HG03066 (cell line): ENCODE results near the gene NEURL1B.

Source experiments
- ATAC-seq: cut with Tn5 transposase; IDR thresholded peaks from one replicate; pipeline ENCODE4 v1.9.1; 2021; ENCODE audit warnings: low read depth; ENCODE audit not compliant: unreplicated experiment

NEURL1B gene

DNA sequence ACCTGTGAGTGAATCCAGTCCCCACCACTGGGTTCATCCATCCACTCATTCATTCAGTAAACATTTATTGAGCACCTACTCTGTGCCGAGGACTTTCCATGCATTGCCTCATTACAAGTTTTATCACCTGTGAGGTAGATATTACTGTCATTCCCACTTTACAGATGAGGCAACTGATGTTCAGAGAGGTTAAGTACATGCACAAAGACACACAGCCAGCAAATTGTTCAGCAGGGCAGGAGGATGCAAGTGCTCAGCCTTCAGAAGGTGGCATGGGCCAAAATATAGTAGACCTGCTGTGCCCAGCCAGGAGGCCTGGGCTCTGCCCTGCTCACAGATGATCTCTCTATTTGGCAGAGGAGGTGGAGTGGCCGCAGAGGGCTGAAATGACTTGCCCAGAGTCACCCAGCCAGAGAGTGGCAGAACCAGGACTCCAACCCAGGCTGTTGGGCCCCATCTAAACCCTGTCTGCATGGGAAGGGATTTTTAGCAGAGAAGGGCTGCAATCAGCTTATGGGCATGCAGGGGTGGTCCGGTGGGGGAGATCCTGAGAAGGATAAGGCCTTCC is 7.6 kb upstream of the NEURL1B start:
- ATAC-seq = no peak

DNA sequence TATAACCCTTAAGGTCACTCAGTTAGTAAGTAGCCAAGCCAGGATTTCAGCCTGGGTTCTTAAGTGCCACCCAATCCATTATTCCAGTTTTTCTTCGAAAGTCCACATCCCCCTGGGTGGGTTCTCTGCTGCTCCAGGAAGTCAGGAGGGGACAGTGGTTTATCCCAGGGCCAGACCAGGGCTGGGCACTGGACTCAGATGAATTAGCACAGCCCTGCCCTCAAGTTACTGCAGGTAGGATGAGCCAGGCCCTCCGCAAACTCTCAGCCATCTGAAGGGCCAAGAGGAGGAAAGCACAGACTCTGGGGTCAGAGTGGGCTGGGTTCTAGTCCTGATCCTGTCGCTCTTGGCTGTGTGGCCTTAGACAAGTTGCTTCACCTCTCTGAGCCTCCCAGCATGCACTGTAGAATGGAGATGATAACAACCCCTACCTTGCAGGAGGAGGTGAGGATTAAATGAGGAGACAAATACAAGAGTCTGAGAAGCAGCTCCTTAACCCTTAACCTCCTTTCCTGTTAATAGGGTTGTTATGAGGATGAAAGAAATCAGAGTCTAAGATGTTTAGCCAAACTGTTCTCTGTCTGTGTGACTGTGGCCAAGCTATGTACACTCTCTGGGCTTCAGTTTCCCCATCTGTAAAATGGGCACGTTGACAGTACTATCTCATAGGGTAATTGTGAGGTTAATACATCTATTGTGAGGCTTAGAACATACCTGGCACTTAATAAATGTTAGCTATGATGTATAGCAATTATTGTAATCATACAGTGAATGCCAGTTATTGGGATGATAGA is 6.8 kb upstream of the NEURL1B start:
- ATAC-seq = no peak

DNA sequence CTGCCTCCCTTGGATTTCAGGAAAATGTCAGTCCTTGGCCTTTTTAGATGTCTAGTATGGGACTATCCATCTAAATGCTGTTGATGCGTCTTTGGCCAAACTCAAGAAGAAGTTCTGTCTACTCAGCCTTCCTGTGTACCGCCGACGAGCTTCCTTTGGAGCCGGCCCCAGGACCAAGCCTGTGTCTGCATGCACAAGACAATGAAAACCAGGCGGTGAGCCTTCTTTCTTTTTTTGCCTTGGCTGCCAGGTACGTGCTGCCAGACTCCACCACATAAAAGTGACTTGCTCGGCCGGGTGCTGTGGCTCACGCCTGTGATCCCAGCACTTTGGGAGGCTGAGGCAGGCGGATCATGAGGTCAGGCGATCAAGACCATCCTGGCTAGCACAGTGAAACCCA is 6.0 kb upstream of the NEURL1B start:
- no peak for ATAC-seq

DNA sequence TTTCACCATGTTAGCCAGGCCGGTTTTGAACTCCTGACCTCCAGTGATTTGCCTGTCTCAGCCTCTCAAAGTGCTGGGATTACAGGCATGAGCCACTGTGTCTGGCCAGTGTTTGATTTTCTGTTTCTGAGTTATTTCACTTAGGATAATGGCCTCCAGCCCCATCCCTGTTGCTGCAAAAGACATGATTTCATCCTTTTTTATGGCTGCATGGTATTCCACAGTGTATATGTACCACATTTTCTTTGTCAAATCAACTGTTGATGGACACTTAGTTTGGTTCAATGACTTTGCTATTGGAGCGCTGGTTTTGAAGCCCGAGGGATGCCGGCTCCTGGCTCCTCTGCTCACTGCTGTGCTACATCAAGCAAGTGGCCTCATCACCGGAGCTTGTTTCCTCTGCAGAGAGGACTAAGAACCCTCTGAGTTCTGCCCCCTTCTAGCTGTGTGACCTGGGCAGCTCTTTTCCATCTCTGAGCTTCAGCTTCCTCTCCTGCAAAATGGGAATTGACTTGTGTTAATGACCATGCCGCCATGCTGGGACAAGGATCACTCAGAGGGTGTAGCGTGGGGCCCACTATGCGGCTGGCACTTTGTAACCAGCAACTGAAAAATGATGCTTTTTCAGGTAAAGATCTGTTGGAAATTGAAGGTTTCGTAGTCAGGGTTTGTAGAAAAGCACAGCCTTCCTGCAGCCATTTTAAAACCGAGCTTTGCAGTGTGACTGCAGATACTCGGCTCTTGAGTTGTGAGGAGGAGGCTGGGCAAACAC is 4.6 kb upstream of the NEURL1B start:
- ATAC-seq = no peak

GRCh38 chr5:172637110-172637580 is 3.9 kb upstream of the NEURL1B start:
- no peak for ATAC-seq

GRCh38 chr5:172637740-172638139 is 3.3 kb upstream of the NEURL1B start:
- ATAC-seq = no peak

GRCh38 chr5:172638209-172638768 is 2.8 kb upstream of the NEURL1B start:
- ATAC-seq = no peak

GRCh38 chr5:172640139-172640538 is 924 bp upstream of the NEURL1B start:
- ATAC-seq = no peak

- no peak for ATAC-seq
Observed at GRCh38 chr5:172641359-172642050, 442 bp downstream of the NEURL1B start.

DNA sequence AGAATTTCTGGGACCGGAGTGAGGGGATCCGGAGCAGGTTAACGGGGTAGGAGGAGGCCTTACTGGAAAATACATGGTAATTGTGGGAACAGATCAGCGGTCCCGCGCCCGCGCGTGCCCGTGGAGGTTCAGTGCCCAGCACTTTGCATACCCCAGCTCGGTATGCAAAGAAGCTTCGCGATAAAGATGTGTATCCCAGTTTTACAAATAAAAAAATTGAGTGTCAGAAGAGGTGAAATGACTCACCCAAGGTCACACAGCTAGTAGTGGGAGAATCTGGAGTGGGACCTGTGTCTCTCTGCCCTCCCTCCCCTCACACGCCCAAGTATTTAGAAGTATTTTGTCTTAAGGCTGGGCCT is 967 bp downstream of the NEURL1B start:
- no peak for ATAC-seq

DNA sequence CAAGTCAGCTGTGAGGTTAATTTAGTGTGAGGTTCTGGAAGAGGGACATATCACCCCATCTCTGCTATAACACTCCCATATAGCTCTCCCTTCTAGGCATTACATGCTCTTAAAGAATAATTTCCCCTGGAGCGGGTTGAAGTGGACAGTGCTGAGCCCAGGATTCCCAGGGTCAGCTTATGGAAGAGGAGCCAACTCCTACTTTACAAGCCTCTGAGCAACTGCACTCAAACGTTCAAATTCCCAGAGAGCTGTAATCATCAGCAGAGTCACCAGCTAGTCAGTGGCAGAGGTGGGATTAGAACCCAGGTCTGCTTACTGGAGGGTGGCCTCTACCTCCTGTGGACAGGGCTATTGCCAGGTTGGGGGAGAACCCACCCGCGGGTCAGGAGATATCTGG is 1.4 kb downstream of the NEURL1B start:
- no peak for ATAC-seq

- no peak for ATAC-seq
Observed at GRCh38 chr5:172642926-172643871, 2.1 kb downstream of the NEURL1B start.

GRCh38 chr5:172644266-172644665 is 3.2 kb downstream of the NEURL1B start:
- ATAC-seq = no peak

GRCh38 chr5:172644711-172645110 is 3.6 kb downstream of the NEURL1B start:
- no peak for ATAC-seq

DNA sequence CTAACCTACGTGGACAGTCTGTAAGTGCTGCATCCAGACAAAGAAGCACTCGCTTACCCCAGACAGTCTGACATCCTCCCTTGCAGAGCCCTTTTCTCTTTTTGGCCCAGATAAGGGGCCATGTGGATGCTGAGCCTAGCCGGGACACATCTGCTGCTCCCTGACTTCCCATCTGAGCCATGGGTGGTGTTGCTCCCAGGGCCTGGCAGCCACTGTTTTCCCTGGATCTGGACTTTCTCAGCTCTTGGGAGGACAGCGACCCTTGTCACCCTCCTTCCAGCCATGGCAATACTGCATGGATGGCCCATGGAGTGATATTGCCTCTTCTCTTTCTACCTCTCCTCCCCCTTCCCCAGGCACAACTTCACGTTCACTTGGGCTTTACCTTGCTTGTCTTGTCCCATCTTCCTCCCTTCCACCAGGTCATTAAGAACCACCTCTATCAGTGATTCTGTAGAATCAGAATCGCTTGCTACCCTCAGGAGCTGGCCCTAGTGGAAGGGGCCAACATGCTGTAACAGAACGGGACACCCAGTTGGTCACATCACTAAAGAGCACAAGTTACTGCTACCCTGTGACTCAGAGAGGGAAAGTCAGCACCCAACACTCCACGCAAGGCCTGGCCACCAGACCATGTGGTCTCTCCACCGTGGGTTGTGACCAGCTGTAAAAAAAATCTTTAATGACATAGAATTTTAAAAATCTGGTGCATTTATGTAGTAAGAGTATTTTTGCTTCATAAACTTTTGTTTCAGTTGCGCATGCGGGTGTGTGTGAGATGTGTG is 4.4 kb downstream of the NEURL1B start:
- no peak for ATAC-seq

- no peak for ATAC-seq
Observed at GRCh38 chr5:172646716-172647285, 5.7 kb downstream of the NEURL1B start.

DNA sequence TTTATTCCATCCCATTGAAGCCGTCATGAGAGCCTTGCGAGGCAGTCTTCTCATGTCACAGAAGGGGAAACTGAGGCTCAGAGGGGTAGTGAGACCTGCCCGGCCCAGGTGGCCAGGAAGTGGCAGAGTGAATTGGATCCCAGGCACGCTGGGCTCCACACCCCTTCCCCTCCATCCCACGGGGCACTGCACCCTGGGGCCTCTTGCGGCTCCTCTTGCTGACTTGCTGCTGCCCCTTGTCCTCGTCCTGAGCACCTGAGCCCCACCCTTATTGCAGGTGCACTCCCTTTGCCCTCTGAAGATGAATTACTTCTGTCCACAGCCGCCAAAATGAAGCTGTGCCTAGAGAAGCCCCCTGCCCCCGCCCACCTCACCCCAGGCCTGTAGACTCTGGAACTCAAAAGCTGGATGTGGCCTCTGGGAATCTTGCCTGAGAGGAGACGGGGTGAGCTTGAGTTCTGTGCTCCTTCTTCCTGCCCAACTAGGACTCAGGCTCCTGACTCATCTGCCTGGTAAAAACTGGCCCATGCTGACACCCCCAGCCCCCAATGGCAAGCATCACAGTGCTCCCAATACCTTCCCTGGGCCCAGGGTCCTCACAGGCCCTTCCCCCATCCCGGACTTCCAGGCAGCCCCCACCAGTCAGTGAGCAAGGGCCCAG is 6.4 kb downstream of the NEURL1B start:
- no peak for ATAC-seq

DNA sequence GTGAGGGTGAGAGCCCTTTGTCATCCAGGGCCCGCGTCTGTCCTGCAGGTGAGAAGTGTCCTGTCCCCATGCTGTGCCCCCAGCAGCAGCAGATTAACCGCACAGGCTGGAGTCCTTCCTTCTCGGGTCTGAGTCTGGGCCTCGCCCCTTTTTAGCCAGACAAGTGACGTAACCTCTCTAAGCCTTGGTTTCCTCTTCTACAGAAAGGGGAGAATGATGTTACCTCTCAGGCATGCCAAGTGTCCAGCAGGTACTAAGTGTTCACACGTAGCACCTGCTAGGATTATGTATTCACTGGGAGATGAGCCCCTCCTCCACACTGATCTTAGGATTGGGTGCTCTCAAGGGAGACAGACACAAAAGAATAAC is 6.9 kb downstream of the NEURL1B start:
- ATAC-seq = no peak
